ENCODE measurements around the gene LMO1.

Gene LMO1

GRCh38 chr11:8263769-8264410, at the start of gene LMO1:
Gene LMO1, minus strand, starts transcription at chr11:8263878. Its CDS starts 516 bp downstream, at chr11:8263362.
- peak; percentile 61 for DNase-seq (ENCODE audit: low spot score)

GRCh38 chr11:8312986-8313385, 49.3 kb upstream of the LMO1 start:
- no peak for DNase-seq (ENCODE audit: low spot score)

GRCh38 chr11:8311366-8311765, 47.7 kb upstream of the LMO1 start:
- DNase-seq (ENCODE audit: low spot score) = no peak

- no peak for DNase-seq (ENCODE audit: low spot score)
Observed at GRCh38 chr11:8310743-8311298, 47.1 kb upstream of the LMO1 start.

- DNase-seq (ENCODE audit: low spot score) = no peak
Observed at GRCh38 chr11:8309862-8310261, 46.2 kb upstream of the LMO1 start.

GRCh38 chr11:8309311-8309710, 45.6 kb upstream of the LMO1 start:
- DNase-seq (ENCODE audit: low spot score) = no peak

- no peak for DNase-seq (ENCODE audit: low spot score)
Observed at GRCh38 chr11:8307601-8308000, 43.9 kb upstream of the LMO1 start.

GRCh38 chr11:8301622-8302021, 37.9 kb upstream of the LMO1 start:
- no peak for DNase-seq (ENCODE audit: low spot score)

GRCh38 chr11:8298801-8299786, 35.4 kb upstream of the LMO1 start:
- DNase-seq (ENCODE audit: low spot score) = no peak

- DNase-seq (ENCODE audit: low spot score) = no peak
Observed at GRCh38 chr11:8297781-8298440, 34.2 kb upstream of the LMO1 start.

GRCh38 chr11:8296872-8297271, 33.2 kb upstream of the LMO1 start:
- DNase-seq (ENCODE audit: low spot score) = no peak

GRCh38 chr11:8296038-8296649, 32.5 kb upstream of the LMO1 start:
- no peak for DNase-seq (ENCODE audit: low spot score)

GRCh38 chr11:8294251-8294935, 30.7 kb upstream of the LMO1 start:
- no peak for DNase-seq (ENCODE audit: low spot score)

GRCh38 chr11:8293171-8293570, 29.5 kb upstream of the LMO1 start:
- DNase-seq (ENCODE audit: low spot score) = no peak

GRCh38 chr11:8292351-8292750, 28.7 kb upstream of the LMO1 start:
- DNase-seq (ENCODE audit: low spot score) = no peak

GRCh38 chr11:8291421-8292350, 28.0 kb upstream of the LMO1 start:
- no peak for DNase-seq (ENCODE audit: low spot score)

GRCh38 chr11:8290081-8290810, 26.6 kb upstream of the LMO1 start:
- no peak for DNase-seq (ENCODE audit: low spot score)

GRCh38 chr11:8289492-8289918, 25.8 kb upstream of the LMO1 start:
- DNase-seq (ENCODE audit: low spot score) = no peak

GRCh38 chr11:8288824-8289491, 25.3 kb upstream of the LMO1 start:
- DNase-seq (ENCODE audit: low spot score) = no peak

Data from CD4-positive, alpha-beta T cell treated with Interleukin-6 at 100 ng/mL for 8 hours (primary cell).